ENCODE data around the gene MUC22.

DNA sequence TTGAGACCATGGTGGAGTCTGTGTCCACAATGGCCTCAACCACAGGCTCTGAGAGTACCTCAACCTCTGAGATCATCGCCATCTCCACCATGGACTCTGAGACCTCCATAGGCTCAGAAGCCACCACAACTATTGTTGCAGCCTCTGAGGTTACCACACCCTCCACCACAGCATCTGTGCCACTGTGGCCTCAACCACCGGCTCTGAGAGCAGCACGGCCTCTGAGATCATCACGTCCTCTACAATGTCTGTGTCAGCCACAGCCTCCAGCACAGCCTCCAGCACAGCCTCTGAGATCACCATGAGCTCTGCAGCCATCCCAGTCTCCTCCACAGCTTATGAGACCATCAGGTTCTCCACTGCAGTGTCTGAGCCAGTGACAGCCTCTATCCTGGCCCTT lies 46.2 kb upstream of the MUC22 start:
- TF ChIP-seq MYC (IDR thresholded peaks at IDR 0.05; ENCODE audit: low read depth, low read length), result no peak
- no peak for TF ChIP-seq POLR2A (IDR thresholded peaks at IDR 0.05; ENCODE audit: extremely low read depth, insufficient read length)

Measured in NB4 (cell line).